ENCODE measurements around the gene CEP162. TPM values are rescaled to one million over a fixed set of nuclear protein-coding genes. Genes with fewer than 3 reads are reported as not detected.

The CEP162 gene
- total RNA-seq, 6 experiments from 2014 or later: 1.7 to 3.8 (median 2.5) TPM

DNA sequence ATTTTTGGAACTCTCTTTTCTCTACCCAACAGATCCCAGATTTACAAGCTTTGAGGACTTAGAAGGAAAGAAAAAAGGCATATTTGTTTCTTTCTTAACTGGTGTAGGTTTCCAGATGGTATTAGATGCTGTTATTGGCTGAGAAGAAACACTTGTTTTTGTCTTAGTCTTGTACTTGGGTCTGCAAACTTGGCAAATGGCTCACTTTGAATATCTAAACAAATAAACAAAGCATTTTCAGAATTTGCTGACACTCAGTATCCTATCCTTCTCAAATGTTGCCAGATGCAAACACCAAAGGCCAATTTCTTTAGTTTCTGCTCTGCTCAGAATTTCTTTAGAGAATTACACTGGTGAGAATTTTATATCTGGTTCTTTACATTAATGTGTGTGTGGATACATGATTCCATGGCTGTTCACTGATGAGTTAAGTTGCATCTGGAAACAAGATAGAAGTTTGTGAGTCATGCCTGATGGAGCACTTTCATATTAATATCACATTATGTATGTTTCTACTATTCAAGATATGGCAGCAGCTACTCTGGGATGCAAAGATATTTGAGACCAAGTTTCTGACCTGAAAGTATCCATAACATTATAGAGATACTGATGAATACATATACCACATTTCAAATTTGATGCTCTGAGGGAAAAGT lies 43.7 kb upstream of the CEP162 start:
- intact Hi-C loops (cut with DNase I): no loop called here
- no peak for DNase-seq
- ATAC-seq: no peak
- Histone ChIP-seq H3K9me3 (no peaks in the 10 kb centered on the region), H3K36me3 (no peaks in the 10 kb centered on the region), H3K27ac (peak overlapping the region in 2 of 3 donors; percentile 57 to 82), H3K4me1 (peaks cover 0 to 20% (median 8%) of the 10 kb centered on the region in 4 donors), H3K27me3 (no peaks in the 10 kb centered on the region), H3K4me3 (no peak overlapping the region)
- TF ChIP-seq, protein P1, sequence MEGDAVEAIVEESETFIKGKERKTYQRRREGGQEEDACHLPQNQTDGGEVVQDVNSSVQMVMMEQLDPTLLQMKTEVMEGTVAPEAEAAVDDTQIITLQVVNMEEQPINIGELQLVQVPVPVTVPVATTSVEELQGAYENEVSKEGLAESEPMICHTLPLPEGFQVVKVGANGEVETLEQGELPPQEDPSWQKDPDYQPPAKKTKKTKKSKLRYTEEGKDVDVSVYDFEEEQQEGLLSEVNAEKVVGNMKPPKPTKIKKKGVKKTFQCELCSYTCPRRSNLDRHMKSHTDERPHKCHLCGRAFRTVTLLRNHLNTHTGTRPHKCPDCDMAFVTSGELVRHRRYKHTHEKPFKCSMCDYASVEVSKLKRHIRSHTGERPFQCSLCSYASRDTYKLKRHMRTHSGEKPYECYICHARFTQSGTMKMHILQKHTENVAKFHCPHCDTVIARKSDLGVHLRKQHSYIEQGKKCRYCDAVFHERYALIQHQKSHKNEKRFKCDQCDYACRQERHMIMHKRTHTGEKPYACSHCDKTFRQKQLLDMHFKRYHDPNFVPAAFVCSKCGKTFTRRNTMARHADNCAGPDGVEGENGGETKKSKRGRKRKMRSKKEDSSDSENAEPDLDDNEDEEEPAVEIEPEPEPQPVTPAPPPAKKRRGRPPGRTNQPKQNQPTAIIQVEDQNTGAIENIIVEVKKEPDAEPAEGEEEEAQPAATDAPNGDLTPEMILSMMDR (IDR thresholded peaks at IDR 0.05): no peak
- no peak for TF ChIP-seq POLR2A (IDR thresholded peaks at IDR 0.05)

DNA sequence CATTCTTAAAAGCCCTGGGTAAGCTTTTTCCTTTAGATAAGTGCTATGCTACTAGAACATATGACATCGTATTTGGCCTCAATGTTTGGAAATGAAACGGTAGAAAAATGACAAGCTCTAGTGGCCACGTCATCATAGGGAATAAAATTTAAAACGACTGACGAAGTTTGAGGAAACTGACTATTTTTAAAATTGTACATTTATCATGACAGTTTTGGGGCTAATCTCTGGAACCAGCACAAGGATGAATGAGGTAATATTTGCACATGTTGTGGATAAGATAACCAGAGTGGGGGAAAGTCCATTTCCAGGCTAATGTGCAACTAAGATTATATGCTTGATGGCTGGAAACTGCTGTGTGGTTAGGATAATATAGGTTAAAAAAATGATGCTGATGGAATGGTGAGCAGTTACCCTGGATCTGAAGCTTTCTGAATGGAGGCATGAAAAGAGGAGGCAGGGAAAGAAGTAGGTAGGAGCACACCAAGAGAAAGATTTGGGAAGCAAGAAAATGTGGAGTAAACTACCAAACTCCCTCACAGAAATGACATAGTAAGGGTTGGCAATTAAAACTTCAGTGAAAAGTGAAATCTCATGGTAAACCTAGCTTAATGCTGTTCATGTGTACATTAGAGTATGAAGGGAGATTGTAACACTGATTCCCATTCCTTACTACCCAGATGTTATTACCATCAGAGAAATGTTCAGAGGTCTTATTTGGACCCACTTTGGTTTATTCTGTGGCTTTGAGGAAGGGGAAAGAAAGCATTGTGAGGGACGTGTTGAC lies 42.7 kb upstream of the CEP162 start:
- Histone ChIP-seq H3K27ac (peak overlapping the region; percentile 57 to 82 (median 72)), H3K9me3 (no peaks in the 10 kb centered on the region), H3K36me3 (no peaks in the 10 kb centered on the region), H3K27me3 (no peaks in the 10 kb centered on the region), H3K4me1 (peaks cover 0 to 20% (median 8%) of the 10 kb centered on the region in 4 donors), H3K4me3 (peak overlapping the region; percentile 2 to 15 (median 6))
- intact Hi-C loops (cut with DNase I): no loop called here
- TF ChIP-seq, protein P1 (IDR thresholded peaks at IDR 0.05): no peak
- no peak for TF ChIP-seq POLR2A (IDR thresholded peaks at IDR 0.05)
- ATAC-seq (peak; percentile 97 to 99 (median 98)), DNase-seq (no peak)
- 7% methylated on average over 6 of the region's 6 CpGs for WGBS (ENCODE audit: insufficient coverage, low coverage, low lambda C conversion rate, missing lambda C conversion rate)

DNA sequence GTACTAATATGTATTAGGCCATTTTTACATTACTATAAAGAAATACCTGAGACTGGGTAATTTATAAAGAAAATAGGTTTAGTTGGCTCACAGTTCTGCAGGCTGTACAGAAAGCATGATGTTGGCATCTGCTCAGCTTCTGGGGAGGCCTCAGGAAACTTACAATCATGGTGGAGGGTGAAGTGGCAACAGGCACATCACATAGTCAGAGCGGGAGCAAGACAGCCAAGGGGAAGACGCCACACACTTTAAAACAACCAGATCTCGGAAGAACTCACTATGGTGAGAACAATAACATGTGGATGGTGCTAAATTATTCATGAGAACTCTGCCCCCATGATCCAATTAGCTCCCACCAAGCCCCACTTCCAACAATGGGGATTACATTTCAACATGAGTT lies 41.3 kb upstream of the CEP162 start:
- Histone ChIP-seq H3K4me1 (peaks cover 0 to 20% (median 8%) of the 10 kb centered on the region in 4 donors), H3K27ac (no peak overlapping the region), H3K36me3 (no peaks in the 10 kb centered on the region), H3K4me3 (no peak overlapping the region), H3K27me3 (no peaks in the 10 kb centered on the region), H3K9me3 (no peaks in the 10 kb centered on the region)
- TF ChIP-seq POLR2A (IDR thresholded peaks at IDR 0.05): no peak
- TF ChIP-seq, protein P1 (IDR thresholded peaks at IDR 0.05): no peak
- ATAC-seq (no peak), DNase-seq (no peak)
- 90% methylated on average over 3 of the region's 3 CpGs for WGBS (ENCODE audit: insufficient coverage, low coverage, low lambda C conversion rate, missing lambda C conversion rate)
- intact Hi-C loops (cut with DNase I): no loop called here

DNA sequence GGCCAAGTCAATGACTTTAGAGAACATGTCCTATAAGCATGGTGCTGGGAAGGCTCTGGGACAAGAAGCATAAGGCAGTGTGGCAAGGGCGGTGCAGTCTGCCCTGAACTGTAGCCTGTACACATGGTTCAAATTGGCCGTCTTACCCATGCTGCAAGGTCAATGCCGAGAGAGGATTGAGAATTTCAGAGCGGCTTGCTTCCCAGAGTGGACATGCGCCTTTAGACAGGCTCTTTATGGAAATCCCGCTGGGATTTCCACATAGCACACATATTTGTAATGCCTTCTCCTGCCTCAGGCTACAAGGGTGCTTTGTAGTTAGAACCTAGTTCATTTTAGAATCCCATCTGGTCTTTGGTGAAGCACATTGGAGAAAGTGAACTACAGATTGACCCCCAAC lies 36.1 kb upstream of the CEP162 start:
- H3K27ac ChIP-seq: no peak overlapping the region
- DNase-seq (no peak), ATAC-seq (no peak)
- TF ChIP-seq, protein P1 (IDR thresholded peaks at IDR 0.05): no peak
- no peak for TF ChIP-seq POLR2A (IDR thresholded peaks at IDR 0.05)
- no peak overlapping the region for H3K4me3 ChIP-seq
- no peaks in the 10 kb centered on the region for H3K27me3 ChIP-seq
- H3K9me3 ChIP-seq: no peaks in the 10 kb centered on the region
- 89% methylated on average over 6 of the region's 6 CpGs for WGBS (ENCODE audit: insufficient coverage, low coverage, low lambda C conversion rate, missing lambda C conversion rate)
- no peaks in the 10 kb centered on the region for H3K36me3 ChIP-seq
- intact Hi-C loops (cut with DNase I): no loop called here
- H3K4me1 ChIP-seq: no peaks in the 10 kb centered on the region

Data from right lobe of liver (tissue), 6 donors.